GM11168 (cell line): Measurements from ENCODE around the gene ARAF.
"Not testable (repeated sequence)": the region's sequence is repeated elsewhere in the genome, so short reads cannot be mapped to it uniquely, and the experiment has no call there.

Experiments used
- in situ Hi-C: fragments of 300-500 bp; cut with MboI; formaldehyde crosslinking; loops from one replicate; pipeline ENCODE4 v1.12.0; 2022; ENCODE audit warnings: low sequenced_read_pairs; ENCODE audit not compliant: unreplicated experiment

Gene ARAF

DNA sequence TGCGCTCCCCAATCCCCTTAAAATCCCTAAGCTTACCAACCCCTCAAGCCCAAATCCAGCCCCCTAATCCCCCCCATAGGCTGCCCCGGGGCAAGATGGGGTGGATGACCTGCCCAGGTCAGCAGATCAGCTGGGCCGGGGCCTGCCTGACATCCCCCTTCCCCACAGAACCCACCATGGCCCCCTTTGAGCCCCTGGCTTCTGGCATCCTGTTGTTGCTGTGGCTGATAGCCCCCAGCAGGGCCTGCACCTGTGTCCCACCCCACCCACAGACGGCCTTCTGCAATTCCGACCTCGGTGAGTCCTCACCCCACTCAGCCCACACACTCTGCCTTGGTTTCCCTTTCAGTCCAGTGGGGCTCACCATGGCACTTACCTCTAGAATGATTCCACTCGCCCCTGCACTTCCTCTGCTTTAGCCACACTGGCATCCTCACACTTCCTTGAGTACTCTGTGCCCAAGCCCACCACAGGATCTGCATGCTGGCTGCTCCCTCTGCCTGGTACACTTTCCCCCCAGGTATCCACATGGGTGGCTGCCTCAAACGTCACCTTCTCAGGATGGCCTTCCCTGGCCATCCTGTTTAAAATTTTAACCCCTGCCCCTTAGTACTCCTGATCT, 22.3 kb downstream of the ARAF start:
- in situ Hi-C loops: no loop called here

DNA sequence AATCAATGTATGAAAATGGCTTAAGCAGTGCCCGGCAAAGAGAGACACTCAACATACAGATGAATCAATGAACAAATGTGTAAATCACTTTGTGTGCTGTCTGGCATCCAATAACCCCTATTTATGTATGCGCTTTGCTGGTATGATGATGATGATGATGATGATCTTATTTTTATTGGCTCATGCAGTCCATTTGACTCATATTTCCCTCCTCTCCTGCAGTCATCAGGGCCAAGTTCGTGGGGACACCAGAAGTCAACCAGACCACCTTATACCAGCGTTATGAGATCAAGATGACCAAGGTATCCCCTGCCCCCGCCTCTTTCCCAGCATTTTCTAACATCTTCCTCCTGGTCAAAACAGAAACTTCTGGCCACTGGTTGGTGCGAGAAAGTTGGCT, 23.7 kb downstream of the ARAF start:
- in situ Hi-C loops: no loop called here

DNA sequence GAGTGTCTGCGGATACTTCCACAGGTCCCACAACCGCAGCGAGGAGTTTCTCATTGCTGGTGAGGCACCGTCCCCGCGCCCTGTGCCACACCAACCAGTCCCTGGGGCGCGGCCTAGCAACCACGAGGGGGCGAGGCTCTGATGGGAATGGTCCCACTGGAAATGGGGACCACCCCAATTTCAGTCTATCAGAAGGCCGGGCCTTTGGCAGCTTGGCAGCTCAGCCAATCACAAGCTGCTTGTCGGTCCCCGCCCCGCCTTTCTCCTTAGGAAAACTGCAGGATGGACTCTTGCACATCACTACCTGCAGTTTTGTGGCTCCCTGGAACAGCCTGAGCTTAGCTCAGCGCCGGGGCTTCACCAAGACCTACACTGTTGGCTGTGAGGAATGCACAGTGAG, 24.3 kb downstream of the ARAF start:
- in situ Hi-C loops: no loop called here

DNA sequence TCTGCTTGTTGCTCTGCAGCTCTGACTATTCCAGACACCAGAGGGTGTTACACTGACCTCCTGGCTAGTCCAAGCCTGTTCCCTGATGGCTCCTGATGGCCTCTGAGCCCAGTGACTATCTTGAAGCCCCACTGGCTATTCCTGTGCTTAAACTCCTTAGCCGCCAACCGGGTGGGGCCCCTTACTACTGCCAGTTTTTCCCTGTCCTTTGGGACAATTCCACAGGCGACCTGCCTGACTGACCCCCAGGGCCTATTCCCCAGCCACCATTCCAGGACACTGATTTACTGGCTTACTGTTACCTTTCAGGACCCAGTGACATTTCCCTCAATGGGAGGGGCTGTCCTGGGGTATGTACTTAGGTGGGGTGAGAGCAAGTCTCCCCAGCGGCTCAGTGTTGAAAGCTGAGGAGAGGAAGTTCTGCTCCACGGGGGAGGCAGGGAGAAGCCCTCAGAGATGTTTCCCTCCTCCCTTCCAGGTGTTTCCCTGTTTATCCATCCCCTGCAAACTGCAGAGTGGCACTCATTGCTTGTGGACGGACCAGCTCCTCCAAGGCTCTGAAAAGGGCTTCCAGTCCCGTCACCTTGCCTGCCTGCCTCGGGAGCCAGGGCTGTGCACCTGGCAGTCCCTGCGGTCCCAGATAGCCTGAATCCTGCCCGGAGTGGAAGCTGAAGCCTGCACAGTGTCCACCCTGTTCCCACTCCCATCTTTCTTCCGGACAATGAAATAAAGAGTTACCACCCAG, 25.2 kb downstream of the ARAF start:
- in situ Hi-C loops: no loop called here

DNA sequence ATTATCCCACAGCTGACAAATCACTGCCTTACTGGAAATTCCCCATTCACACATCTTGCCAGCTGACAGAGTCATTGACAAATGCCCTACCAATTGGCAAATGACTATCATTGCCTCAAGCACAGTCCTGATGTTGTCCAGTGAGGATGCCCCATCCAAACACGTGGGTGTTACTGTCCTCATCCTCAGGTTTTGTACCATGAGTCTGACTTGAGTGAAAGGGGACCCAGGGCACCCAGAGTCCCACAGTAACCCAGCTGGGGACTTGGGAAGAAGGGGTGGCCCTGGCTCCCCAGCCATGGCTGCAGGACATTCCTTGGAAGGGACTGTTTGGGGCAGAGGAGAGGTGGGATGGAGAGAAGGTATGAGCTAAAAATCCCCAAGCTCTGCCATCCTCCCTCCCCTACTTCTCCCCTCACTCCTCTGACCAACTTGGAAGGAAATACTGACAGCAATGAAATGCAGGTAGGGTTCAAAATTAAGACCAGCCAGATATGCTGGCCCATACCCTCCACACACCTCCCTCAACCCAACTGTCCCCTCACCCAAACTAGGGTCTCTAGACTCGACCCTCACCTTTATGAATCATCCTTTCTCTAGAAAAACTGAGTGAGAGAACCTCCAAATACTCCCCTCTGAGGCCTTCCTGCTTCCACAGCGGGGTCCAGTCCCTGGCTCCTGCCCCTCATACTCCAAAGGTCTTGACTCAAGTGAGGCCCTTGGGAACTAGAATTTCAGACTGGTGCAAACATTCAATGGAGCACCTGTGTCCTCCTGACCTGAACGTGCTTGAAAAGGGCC, 26.3 kb downstream of the ARAF start:
- in situ Hi-C loops: no loop called here

DNA sequence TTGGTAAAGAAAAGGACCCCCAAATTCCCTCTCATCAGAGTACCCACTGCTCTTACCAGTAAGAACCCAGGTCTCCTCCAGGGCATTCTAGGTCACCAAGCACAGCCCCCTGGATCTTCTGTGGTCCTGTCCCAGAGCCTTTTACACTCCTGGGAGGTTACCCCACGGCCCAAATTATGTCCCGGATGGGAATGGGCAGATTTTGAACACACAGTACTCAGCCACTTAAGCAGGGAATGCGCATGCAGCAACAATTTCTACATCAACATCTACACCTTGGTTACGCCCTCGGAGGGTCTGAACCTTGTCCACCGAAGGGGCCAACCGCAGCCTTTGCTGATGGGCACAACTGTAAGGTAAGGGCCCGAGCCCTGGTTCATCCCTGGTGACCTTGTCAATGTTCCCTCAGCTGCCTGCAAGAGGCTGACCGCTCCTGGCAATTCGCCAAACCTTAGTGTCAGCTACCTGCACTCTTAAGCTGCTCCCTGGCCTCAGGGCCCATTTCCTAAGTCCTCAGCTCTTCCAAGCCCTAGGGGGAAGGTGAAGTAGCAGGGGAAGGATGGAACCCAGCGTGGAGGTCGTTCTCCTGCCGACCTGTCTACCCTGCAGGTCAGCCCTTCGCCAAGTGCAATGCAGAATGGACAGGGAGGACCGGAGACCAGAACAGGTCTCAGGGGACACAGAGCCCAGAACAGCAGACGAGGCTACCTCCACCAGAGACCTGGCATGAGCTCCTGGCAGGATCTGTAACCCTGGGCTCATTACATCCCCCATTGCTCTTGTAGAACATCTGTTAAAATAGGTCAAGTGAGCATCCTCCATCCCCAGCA, 27.1 kb downstream of the ARAF start:
- in situ Hi-C loops: no loop called here

DNA sequence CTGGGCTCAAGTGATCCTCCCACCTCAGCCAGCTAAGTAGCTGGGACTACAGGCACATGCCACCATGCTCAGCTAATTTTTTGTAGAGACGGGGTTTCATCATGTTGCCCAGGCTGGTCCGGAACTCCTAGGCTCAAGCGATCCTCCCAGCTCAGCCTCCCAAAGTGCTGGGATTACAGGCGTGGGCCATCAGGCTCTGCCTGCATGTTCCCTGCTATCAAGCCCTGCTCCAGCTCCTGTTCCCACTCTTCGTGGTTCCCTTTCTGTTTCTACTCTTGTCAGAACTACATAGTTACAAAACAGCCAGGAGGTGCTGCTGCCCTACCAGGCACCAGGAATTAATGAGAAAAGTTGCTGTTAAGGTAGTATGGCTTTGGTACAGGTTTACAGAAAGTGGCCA, 30.0 kb downstream of the ARAF start:
- in situ Hi-C loops: no loop called here

DNA sequence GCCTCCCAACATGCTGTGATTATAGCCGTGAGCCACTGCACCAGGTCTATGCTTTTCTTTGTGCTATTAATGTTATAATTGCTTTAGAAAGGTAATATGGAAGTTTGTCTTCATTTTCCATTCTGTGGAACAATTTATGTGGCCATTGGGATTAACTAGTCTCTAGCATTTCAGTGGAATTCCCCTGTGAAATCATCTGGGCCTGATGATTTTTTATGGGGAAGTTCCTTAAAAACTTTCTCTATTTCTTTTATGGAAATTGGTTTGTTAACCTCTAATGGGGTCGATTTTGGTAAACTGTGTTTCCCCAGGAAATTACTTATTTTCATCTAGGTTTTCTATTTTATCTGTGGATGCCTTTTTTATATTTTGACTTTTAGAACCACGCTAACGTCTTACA, 32.5 kb downstream of the ARAF start:
- in situ Hi-C loops: no loop called here

DNA sequence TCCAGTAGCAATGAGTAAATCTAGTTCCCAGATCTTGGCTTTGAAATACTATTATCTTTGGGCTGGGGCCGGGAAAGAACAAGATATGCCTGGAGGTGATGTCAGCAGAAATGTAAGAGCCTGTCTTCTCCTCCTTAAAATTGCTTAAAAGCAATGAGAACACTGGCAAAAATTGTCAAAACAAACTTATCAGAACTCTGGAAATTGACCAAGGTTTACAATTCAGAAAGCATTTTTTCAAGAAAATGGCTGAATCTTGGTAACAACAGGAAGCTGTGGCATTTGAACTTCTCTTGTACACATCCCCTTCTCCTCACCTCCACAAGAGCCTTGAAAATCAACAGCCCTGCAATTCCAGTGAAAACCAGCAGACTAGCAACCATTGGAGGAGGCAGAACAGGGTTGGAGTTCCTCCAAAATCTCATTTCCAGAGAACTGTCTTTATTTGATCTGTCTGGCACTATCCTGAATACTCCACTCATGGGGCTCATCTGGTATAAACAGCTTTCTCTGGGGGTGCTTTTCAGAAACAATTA, 34.8 kb downstream of the ARAF start:
- in situ Hi-C loops: no loop called here

DNA sequence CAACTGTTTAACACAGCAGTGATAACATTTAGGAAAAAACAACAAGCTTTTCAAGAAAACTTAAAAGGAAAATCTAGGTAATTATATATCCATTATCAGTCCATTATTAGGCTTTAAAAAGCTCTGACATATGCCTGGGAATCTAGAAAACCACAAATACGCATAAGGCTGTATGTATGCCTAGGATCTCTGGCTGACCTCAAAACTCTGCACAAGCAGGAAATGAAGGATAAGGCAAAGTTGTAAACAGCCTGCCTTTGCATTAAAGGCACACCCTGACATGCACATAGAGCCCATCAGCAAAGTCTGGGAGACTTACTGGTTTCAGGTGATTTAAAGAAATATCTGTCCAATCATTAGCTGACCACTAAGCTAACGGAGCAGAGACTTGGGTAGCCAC, 35.3 kb downstream of the ARAF start:
- in situ Hi-C loops: no loop called here

DNA sequence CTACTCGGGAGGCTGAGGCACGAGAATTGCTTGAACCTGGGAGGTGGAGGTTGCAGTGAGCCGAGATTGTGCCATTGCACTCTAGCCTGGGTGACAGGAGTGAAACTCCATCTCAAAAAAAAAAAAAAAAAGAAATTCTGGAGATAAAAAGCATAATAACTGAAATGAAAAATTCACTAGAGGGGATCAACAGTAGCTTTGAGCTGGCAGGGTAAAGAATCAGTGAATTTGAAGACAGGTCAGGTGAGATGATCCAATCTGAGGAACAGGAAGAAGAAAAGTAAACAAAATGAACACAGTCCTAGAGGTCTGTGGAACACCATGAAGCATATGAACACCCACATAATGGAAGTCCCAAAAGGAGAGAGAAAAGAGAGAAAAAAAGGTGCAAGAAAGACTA, 36.2 kb downstream of the ARAF start:
- in situ Hi-C loops: no loop called here

DNA sequence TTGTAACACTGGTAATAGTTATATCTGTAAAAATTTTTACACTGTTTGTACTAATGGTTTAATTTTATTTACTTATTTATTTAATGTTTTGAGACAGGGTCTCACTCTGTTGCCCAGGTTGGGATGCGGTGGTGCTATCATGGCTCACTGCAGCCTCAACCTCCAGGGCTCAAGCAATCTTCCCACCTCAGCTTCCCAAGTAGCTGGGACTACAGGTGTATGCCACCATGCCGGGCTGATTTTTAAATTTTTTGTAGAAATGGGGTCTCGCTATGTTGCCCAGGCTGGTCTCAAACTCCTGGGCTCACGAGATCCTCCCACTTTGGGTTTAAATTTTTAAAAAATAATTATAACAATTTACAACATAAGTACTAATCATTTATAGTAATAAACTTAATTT, 42.1 kb downstream of the ARAF start:
- in situ Hi-C loops: not testable (repeated sequence)

DNA sequence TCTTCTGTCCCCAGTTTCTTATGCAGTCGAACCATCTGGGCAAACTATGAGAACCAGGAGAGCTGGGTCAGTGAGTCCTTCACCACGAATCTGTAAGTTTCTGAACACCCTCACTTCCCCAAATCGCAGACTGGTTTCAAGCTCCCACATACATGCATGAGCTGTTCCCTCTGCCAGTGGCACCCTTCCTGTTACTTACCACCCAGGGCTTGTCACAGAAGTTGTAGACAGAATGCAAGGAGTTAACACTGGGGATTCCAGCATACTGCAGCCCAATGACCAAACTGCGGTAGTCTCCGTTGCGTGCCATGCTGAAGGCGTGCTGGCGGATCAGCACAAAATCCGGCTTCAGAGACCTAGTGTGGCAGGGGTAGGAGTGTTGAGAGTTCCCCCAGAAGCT, 44.0 kb downstream of the ARAF start:
- in situ Hi-C loops: no loop called here

DNA sequence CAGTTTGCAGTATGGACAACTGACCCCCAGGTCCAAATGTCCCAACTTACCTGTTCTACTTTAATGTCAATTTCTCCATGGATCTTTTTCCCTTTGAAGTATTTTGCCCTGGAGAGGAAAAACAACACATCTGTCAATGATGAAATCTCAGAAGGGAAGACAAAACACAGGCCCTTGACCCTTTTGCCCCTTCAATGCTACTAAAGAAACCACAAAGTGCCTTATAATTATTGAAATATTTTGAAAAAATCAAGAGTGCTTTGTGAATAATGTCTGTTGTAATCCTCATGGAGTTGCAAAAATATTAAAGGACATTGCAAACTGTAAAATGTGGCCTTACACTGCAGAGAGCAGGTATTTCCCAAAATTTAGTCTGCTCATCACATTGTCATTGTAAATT, 46.1 kb downstream of the ARAF start:
- in situ Hi-C loops: no loop called here

DNA sequence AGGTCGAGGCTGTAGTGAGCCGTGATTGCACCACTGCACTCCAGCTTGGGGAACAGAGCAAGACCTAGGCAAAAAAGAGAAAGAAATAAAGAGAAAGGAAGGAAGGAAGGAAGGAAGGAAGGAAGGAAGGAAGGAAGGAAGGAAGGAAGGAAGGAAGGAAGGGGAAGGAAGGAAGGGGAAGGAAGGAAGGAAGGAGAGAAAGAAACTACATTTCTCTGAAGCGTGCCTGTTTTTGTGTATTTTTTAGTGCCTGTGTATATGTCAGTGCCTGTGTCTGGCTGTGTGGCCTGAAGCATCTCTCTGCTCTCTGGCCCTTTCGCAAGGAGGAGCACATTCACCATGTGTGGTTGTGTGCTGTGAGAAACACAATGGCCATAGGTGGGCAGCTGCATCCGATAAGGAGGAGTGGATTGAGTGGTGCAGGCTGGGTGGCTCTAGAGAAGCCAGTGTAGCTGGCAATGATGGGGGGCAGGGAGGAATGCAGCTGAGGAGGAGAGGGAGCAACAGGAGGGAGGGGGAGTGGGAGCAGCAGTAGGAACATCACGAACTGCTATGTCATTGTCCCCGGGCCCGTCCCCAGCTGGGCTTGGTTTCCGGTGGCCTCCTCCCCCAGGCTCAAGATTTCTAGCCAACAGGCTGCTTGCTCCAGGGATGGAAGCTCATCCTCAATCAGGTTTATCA, 47.3 kb downstream of the ARAF start:
- in situ Hi-C loops: no loop called here

DNA sequence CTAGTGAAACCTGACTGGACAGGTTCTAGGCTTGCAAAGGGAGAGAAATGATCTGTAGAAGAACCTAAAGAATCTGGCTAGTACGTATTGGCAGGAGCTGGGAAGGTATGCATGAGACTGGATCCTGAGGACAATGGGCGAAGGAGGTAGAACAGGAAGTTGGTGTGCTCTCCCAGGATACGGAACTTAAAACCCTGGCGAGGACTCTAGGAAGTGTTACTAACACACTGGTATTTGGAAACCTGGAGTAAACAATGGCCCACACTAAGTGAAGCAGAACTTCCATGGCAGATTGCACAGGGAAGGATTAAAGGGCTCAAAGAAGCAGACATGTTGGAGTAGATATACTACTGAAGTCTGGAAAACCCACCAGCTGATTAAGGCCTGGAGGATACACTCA, 49.5 kb downstream of the ARAF start:
- in situ Hi-C loops: no loop called here

DNA sequence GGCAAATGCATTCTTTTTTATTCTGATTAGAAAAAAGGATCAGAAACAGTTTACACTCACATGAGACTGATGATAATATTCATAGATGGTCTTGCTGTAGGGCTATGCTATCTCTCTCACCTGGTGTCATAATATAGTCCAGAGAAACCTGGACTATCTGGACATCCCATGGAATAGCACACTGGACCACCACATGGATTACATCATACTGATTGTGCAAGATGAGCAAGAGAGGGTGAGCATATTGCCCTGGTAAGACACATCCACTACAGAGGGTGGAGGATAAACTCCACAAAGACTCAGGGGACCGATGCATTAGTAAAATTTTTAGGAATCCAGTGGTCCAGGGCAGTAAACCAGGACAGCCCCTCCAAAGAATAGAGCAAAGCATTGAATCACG, 50.5 kb downstream of the ARAF start:
- in situ Hi-C loops: no loop called here

DNA sequence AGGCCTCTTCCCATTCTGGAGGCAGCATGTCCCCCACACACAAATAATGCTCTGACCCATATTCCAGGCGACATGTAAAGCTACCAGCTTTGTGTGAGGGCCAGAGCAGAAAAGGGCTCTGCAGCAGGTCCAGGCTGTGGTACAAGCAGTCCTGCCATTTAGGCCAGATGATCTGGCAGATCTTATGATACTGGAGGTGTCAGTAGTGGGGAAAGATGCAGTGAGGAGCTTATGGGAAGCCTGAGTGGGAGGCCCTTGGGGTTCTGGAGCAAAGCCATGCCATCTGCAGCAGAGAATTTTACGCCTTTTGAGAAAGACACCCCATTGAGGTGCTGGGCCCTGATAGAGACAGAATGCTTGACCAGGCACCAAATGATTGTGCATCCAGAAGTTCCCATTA, 50.9 kb downstream of the ARAF start:
- in situ Hi-C loops: no loop called here

DNA sequence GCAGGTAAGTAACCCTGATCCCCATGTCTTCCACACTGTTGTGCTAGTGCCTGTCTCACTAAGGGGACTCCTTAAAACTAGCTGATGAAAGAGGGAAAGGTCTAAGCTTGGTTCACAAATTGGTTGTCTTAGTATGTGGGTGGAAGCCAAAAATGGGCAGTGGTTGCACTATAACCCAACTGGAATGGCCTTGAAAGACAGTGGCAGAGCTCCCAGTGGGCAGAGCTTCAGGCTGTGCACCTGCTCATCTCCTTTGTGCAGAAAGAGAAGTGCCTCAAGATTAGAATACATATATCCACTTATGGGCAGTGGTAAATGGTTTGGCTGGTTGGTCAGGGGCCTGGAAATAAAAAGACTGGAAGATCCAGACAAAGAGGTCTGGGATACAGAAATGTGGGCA, 51.4 kb downstream of the ARAF start:
- in situ Hi-C loops: no loop called here

DNA sequence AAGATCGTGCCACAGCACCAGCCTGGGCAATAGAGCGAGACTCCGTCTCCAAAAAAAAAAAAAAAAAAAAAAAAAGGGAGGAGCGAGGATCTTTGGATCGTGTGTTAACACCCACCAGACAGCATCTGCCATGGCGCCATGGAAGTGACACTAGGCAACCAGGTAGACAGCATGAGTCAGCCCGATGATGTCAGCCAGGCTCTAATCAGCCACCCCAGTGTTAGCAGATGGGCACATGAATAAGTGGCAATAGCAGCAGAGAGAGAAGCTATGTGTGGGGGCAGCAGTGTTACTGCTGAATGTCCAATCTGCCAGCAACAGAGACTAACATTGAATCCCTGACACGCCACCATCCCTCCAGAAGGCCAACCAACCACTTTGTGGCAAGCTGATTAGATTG, 52.1 kb downstream of the ARAF start:
- in situ Hi-C loops: no loop called here
